ENCODE data around the gene DCC. TPM values are rescaled to one million over a fixed set of nuclear protein-coding genes. Genes with fewer than 3 reads are reported as not detected.

DCC gene
- total RNA-seq, 1 donor from 2014 or later: not detected

DNA sequence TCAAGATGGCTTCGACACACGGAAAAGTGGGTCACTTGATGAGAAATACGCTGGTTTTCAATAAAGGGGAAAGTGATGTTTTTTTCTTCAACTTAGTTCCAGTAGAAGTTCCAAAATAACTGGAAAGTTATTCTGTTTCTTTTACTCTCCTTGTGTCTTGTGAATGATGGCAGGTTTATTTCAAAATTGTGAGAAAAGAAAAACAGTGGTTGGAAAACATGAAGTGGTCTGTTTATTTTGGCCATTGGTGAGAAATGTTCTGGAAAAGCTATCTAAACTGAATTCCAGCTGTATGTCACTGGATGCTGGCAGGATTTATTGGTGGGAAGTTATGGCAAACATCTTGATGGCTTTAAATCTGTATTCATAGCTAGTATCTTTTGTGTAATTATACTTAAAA is 484.1 kb downstream of the DCC start:
- no peak for DNase-seq

DNA sequence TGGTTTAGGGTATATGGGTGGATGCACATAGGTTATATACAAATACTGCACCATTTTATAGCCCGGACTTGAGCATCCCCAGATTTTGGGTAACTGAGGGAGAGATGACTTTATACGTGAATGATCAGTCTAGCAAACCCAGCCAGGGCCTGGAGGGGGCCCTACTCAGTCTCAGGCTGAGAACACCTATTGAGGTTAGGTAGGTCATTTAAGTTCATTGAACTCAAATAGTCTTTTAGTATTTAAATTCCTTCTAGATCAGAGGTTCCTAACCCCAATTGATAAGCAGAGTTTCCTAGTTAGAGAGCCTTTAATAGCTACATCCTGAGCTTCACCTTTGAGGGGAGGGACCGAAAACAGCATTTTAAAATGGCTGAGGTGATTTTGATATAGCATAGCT is 487.0 kb downstream of the DCC start:
- DNase-seq: no peak

GRCh38 chr18:52829320-52829719 is 489.3 kb downstream of the DCC start:
- DNase-seq: no peak

- DNase-seq: no peak
These were observed 489.9 kb downstream of the DCC start for GRCh38 chr18:52829876-52830405.

DNA sequence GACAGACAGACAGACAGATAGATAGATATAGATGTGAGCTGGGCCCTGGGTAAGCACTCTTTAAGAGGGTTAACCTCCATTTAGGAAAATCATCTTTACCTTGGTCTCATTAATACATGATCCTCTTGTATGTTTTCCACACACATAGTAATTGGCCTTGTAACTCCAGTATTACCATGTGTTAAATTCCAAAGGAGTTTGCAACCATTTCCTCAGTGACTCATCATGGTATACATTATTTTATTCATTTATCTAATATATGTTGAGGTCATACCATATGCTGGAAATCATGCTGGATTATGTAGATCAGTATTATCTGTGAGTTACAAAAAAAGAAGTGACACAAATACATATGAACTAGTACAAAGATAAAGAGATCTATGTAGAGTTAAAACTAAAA is 504.3 kb downstream of the DCC start:
- DNase-seq: no peak

DNA sequence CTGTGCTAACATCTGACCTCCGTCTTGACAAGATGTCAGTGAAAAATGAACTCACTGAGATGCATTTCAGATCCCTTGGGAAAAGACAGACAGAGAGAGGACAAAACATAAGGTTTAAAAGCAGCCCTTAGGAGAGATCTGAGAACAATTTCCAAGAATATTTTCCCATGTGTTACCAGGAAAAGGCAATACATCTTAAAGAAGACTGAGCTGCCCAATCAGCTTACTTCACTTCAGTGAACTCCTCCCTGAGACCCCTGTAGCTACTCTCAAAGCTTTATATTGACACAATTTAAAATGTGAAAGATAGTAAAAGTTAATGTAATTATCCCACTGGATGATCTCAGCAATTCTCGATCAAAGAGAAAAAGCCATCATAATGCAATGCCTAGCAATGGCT is 505.0 kb downstream of the DCC start:
- DNase-seq: no peak

GRCh38 chr18:52850031-52850560 is 510.1 kb downstream of the DCC start:
- no peak for DNase-seq

- no peak for DNase-seq
These were observed 521.6 kb downstream of the DCC start for GRCh38 chr18:52861558-52861957.

GRCh38 chr18:52869349-52869923 is 529.4 kb downstream of the DCC start:
- DNase-seq: no peak

- DNase-seq: no peak
These were observed 530.2 kb downstream of the DCC start for GRCh38 chr18:52869942-52870907.

GRCh38 chr18:52874774-52875173 is 534.8 kb downstream of the DCC start:
- DNase-seq: no peak

DNA sequence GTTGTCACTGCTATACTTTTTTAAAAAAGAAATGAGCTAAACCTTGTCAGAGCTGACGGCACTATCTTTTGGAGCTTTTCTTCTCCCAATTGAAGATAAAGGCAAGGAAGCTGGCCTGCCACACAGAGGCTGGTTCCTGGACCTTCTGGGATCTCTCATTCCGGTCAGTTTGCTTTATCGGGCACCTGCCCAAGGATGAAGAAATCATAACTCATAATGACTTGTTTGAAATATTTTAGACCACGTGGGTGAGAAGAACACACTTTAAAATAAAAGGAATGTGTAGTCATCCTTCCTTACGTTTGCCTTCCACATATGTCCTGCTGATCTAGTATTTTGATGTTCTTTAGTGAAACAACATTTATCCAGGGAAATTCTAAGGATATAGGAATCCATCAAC is 535.7 kb downstream of the DCC start:
- no peak for DNase-seq

DNA sequence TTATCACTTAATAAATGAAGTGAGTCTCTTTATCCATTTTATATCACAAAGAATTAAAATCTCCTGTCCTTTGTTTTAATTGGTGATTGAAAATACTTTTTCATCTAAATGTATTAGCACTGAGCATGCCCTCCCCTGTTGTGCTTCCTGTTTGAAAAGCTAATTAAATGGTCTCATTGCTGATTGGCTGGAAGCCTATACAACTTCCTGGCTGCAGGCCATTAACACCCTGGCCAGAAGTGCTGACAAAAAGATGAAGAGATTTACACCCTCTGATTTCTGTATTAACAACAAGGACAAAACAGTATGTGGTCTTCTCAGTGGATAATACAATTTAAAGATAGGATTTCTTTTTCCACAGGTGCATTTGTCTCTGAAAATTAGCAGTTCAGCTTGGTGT is 548.0 kb downstream of the DCC start:
- no peak for DNase-seq

DNA sequence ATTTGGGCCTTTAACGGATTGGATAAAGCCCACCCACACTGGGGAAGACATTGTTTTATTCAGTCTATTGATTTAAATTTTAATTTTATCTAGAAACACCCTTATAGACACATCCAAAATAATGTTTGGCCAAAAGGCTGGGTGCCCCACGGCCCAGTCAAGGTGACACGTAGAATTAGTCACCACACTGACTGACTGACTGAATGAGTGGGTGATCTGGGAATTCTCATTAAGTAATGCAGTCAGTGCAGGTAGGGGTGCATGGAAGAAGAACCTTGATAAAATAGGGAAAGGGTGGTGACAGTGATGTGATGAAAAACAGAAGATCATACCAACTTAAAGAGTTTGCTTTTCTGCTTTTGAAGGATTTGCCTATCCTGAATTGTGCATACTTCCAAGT is 554.8 kb downstream of the DCC start:
- DNase-seq: no peak

- no peak for DNase-seq
These were observed 557.9 kb downstream of the DCC start for GRCh38 chr18:52897611-52898484.

DNA sequence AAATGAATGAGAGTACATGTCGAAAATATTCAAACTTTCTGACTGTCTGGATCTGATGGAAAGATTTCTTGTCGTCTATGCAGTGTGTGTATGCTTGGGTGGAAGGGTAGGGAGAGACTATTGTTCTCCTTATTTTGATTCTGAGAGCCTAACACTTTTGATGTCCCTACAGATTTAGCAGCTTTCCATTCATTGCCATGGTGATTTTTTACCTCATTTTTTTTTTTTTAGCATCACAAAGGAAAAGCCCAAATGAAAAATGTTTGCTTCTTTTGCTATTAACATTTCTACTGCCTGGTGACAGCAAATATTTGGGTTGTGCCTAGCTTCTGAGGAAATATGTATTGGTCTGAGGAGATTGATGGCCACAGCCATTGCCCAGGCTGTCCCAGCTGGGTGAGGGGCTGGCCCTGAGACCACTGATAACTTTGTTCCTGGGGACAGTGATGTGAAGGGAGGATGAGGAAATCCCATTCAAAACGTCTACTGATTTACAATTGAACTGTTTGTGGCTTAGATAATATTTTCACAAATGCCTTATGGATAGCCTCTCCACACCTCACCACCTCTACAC is 558.6 kb downstream of the DCC start:
- no peak for DNase-seq

DNA sequence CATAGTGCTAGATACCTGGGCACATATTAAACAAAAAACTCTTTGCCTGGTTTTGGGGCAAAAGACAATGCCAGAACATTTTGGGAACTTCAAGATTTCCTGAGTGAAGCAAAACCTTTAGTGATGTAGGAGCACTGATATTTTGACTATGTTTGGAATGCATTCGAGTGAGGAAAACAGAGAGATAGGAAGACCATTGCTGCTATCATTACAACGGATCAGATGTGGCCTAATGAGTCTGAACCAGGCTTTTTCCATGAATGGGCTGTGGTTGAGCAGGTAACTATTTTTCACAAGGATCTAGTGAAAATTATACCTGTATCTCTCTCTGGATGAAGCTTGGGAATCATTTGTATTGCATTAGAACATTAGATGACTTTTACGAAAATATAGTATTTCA is 562.2 kb downstream of the DCC start:
- DNase-seq: no peak

- no peak for DNase-seq
These were observed 563.9 kb downstream of the DCC start for GRCh38 chr18:52903857-52904256.

- DNase-seq: no peak
These were observed 567.7 kb downstream of the DCC start for GRCh38 chr18:52907543-52908308.

- no peak for DNase-seq
These were observed 574.2 kb downstream of the DCC start for GRCh38 chr18:52914148-52914547.

GRCh38 chr18:52920665-52921064 is 580.7 kb downstream of the DCC start:
- DNase-seq: no peak

DNA sequence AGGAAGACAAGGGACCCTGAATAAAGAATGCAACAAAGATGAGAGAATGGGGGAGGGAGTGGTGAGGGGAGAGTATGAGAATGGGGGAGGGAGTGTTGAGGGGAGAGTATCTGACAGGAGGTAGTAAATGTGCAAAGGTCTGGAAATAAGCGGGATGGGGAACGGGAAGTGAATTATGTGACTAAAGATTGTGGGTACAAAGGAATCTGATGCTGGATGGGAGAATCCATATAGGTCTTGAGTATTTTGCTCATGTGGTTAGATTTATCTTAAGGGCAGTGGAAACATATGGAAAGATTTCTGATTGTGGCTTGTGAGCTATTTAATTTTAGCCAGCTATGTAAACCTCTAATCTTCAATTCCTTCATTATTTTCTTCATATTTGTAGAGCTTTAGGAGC is 593.4 kb downstream of the DCC start:
- no peak for DNase-seq

Data from dermis blood vessel endothelial cell (primary cell).